GM18867 (cell line): ENCODE results near the gene HMGCS2.

ENCODE experiments used
- ATAC-seq: cut with Tn5 transposase; IDR thresholded peaks from one replicate; pipeline ENCODE4 v1.9.1; 2021; ENCODE audit warnings: mild to moderate bottlenecking, moderate library complexity; ENCODE audit not compliant: unreplicated experiment

Gene HMGCS2

DNA sequence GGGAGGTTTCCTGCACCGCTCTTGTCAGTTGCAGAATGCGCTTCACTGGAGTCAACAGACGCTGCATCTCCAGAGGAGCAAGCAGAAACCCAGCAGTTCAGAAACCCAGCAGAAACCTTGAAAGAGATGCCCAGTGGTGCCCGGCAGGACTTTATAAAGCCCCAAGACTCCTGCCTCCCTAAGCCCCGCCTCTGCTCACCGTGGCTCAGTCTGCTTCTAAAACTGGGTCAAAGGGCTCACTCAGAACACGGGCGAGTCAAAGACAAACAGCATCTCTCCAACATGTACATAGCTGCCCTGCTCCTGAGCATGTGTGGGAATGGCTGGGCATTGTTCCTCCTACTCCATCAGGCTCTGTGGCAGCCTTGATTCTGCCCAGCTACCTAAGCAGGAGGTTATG, at the start of gene HMGCS2:
Gene HMGCS2 (minus strand): TSS at position 128 of the 400 bp plus-strand sequence. CDS start 61 bp downstream, at position 67.
- ATAC-seq = no peak

DNA sequence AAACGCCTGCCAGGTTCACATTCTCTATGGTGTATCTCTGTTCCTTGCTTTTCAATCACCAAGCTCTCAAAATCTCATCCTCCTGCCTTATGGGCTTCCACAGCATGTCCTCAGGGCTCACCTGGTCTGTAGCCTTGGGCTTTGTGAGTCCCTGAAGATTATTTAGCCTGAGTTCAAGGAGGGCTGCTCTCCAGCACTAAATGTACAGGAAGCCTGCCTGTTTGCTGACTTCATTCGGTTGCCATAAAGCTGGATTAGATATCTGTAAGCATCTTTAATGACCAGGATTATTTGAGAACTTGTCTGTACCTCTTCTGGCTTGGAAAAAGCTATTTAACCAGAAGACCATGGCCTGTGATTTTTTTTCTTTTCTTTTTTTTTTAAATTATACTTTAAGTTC, 49.5 kb upstream of the HMGCS2 start:
- no peak for ATAC-seq

- ATAC-seq = no peak
Measured at GRCh38 chr1:119816407-119816806, 47.7 kb upstream of the HMGCS2 start.

- ATAC-seq = no peak
Measured at GRCh38 chr1:119815928-119816327, 47.2 kb upstream of the HMGCS2 start.

GRCh38 chr1:119815361-119815760, 46.7 kb upstream of the HMGCS2 start:
- ATAC-seq = no peak

DNA sequence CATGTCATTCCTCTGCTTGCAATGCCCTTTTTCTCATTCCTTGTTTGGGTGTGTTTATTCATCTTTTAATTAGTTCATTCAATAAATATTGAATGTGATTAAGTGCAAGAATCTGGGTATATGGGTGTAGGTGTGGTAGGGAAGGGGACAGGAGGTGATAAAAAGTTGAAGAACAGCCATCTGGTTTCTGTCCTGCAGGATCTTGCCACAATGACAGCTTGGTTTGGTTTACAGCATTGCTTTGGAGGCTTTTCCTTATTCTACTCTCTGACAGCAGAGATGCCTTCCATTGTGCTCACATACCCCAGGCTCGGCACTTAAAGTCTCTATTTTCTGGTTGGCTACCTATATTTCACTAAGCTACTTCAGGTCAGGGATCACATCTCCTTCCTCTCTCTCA, 45.6 kb upstream of the HMGCS2 start:
- ATAC-seq = no peak

- no peak for ATAC-seq
Measured at GRCh38 chr1:119811985-119812557, 43.4 kb upstream of the HMGCS2 start.

DNA sequence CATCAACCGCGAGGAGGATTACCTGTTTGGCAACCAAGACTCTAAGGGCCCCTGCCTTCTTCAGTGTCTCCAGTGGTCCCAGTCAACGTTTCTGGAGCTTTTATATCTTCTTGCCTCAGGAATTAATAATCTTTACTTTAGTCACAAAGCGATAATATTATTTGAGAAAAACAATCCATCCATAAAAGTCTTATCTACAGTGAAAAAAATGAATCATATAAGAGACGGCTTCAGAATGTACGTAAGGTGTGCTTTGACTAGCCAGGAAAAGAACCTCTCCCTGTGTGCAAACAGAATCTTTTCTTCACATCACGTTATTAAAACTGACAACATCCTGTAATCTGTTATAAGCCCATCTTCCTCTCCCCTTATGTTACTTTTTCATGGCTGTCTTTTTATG, 42.7 kb upstream of the HMGCS2 start, which contains the start of gene REG4:
Gene REG4 (minus strand): TSS at position 74 of the 400 bp plus-strand sequence. CDS start 2,691 bp downstream, outside the sequence.
- no peak for ATAC-seq

- ATAC-seq = peak; percentile 89
Measured at GRCh38 chr1:119808972-119809550, 40.4 kb upstream of the HMGCS2 start.

- ATAC-seq = no peak
Measured at GRCh38 chr1:119808491-119808890, 39.8 kb upstream of the HMGCS2 start.

- ATAC-seq = no peak
Measured at GRCh38 chr1:119806489-119806888, 37.8 kb upstream of the HMGCS2 start.

DNA sequence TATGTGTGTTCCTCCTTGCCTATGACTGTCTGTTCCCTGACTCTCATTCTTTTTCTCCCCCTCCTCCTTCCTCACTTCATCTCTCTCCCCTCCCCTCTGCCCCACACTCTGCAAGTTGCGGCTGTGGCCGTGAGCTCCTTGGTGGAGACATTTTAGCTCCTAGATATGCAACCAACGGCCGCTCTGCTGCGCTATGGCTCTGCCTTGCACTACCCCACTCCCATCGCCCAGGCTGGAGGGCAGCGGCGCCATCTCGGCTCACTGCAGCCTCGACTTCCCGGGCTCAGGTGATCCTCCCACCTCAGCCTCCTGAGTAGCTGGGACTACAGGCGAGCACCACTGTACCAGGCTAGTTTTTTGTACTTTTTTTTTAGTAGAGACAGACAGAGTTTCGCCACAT, 37.0 kb upstream of the HMGCS2 start:
- ATAC-seq = no peak

- no peak for ATAC-seq
Measured at GRCh38 chr1:119805247-119805646, 36.5 kb upstream of the HMGCS2 start.

DNA sequence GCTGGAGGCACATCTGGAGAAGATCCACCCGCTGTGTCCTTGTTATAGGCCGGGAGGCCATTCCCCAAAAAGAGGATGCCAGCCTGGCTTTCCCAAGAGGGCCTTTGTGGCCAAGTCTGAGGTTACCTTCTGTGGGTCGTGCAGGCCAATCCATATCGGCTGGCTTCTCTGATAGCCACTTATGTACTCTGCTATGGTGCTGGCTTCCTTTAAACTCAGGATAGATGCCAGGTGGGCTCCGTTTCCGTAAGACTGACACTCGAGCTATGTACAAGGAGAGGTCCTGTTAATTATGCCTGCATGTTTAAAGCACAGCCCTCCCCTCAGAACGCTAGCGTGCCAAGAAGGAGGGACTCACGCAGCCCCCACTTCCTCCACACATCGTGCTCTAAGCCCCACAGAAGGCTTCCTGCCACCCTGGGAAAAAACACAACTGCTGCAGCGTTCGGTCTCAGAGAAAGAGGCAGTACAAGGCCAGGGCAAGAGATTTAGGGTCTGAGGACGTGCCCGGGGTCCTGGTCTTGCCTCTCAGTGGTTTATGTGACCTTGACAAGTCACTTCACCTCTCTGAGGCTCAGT, 31.0 kb upstream of the HMGCS2 start:
- no peak for ATAC-seq

GRCh38 chr1:119799003-119799402, 30.3 kb upstream of the HMGCS2 start:
- ATAC-seq = no peak

DNA sequence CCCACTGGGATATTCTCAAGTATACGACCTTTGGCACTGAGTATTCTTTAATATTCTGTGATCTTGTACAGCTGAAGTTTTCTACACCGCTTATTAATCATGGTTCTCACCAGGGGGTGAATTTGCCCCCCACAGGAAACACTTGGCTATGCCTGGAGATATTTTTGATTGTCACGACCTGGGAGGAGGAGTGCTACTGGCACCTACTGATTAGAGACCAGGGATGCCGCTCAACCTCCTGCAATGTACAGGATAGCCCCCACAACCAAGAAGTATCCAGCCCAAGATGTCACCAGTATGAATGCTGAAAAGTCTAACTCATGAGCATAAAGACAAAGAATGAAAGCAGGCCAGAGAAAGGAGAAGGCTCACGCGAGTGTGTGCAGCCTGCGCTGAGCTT, 28.9 kb upstream of the HMGCS2 start:
- no peak for ATAC-seq

DNA sequence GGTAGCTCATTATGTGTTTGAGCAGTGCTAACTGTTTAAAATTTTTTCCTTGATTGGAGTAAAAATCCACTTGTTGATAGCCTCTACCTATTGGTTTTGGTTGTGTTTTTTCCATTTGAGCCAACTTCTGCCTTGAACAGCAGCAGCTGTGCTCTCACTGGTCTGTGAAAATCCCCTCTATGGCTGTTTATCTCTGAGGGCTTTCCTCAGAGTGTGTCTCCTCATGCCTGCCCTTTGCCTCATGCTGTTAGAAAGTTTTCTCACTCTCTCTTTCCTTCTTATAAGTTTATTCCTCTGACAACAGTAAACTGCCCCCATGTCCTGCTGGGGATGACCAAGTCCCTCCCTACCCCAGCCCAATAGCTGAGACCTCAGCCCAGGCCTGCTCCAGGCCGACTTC, 28.5 kb upstream of the HMGCS2 start:
- no peak for ATAC-seq

GRCh38 chr1:119795261-119796200, 26.8 kb upstream of the HMGCS2 start:
- no peak for ATAC-seq

DNA sequence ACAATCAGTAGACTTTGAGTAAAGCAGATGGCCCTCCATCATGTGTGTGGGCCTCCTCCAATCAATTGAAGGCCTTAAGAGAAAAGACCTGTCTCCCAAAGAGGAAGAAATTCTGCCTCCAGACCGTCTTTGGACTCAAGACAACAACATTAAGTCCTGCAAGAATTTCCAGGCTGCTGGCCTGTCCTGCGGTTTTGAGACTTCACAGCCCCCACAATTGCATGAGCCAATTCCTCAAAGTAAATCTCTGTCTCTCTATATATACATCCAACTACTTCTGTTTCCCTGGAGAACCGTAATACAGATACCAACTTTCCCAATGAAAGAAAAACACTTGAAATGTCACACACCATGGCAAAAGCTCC, 26.2 kb upstream of the HMGCS2 start:
- ATAC-seq = no peak

- ATAC-seq = no peak
Measured at GRCh38 chr1:119794230-119794875, 25.6 kb upstream of the HMGCS2 start.

- ATAC-seq = no peak
Measured at GRCh38 chr1:119791377-119791776, 22.7 kb upstream of the HMGCS2 start.
